GM21737 (cell line): Measurements from ENCODE around the gene GSTA4.
"Not testable (repeated sequence)": the region's sequence is repeated elsewhere in the genome, so short reads cannot be mapped to it uniquely, and the experiment has no call there.

ENCODE experiments used
- ATAC-seq: cut with Tn5 transposase; IDR thresholded peaks from one replicate; pipeline ENCODE4 v1.9.1; 2021; ENCODE audit warnings: mild to moderate bottlenecking, moderate library complexity; ENCODE audit not compliant: unreplicated experiment

Gene GSTA4

GRCh38 chr6:52976591-52977035, 18.5 kb downstream of the GSTA4 start:
- peak; percentile 68 for ATAC-seq

GRCh38 chr6:52976149-52976548, 18.9 kb downstream of the GSTA4 start:
- ATAC-seq = no peak

GRCh38 chr6:52975580-52975979, 19.5 kb downstream of the GSTA4 start:
- no peak for ATAC-seq

- no peak for ATAC-seq
These were observed 22.1 kb downstream of the GSTA4 start for GRCh38 chr6:52972989-52973388.

- no peak for ATAC-seq
These were observed 25.7 kb downstream of the GSTA4 start for GRCh38 chr6:52969359-52969758.

GRCh38 chr6:52966101-52966500, 29.0 kb downstream of the GSTA4 start:
- ATAC-seq = no peak

- ATAC-seq = no peak
These were observed 29.7 kb downstream of the GSTA4 start for GRCh38 chr6:52965380-52965779.

- no peak for ATAC-seq
These were observed 30.8 kb downstream of the GSTA4 start for GRCh38 chr6:52964318-52964717.

GRCh38 chr6:52962701-52963100, 32.4 kb downstream of the GSTA4 start:
- no peak for ATAC-seq

- not testable (repeated sequence) for ATAC-seq
These were observed 34.1 kb downstream of the GSTA4 start for GRCh38 chr6:52961022-52961421.

- ATAC-seq = not testable (repeated sequence)
These were observed 34.9 kb downstream of the GSTA4 start for GRCh38 chr6:52960211-52960610.

- ATAC-seq = no peak
These were observed 36.4 kb downstream of the GSTA4 start for GRCh38 chr6:52958546-52959255.

- no peak for ATAC-seq
These were observed 39.2 kb downstream of the GSTA4 start for GRCh38 chr6:52955871-52956270.

GRCh38 chr6:52953911-52954839, 40.9 kb downstream of the GSTA4 start:
- ATAC-seq = no peak

- no peak for ATAC-seq
These were observed 48.8 kb downstream of the GSTA4 start for GRCh38 chr6:52946306-52946705.

- ATAC-seq = not testable (repeated sequence)
These were observed 52.3 kb downstream of the GSTA4 start for GRCh38 chr6:52942821-52943220.

GRCh38 chr6:52942221-52942620, 52.9 kb downstream of the GSTA4 start:
- no peak for ATAC-seq

- ATAC-seq = no peak
These were observed 57.2 kb downstream of the GSTA4 start for GRCh38 chr6:52937908-52938307.

- ATAC-seq = no peak
These were observed 61.3 kb downstream of the GSTA4 start for GRCh38 chr6:52933778-52934177.

GRCh38 chr6:52931351-52931750, 63.7 kb downstream of the GSTA4 start:
- ATAC-seq = no peak

GRCh38 chr6:52929321-52930164, 65.5 kb downstream of the GSTA4 start:
- ATAC-seq = no peak
